ENCODE measurements around the gene KIF16B. TPM values are rescaled to one million over a fixed set of nuclear protein-coding genes. Genes with fewer than 3 reads are reported as not detected.

Gene KIF16B
- total RNA-seq, 6 experiments from 2014 or later: 0.31 to 3.4 (median 3.2) TPM

DNA sequence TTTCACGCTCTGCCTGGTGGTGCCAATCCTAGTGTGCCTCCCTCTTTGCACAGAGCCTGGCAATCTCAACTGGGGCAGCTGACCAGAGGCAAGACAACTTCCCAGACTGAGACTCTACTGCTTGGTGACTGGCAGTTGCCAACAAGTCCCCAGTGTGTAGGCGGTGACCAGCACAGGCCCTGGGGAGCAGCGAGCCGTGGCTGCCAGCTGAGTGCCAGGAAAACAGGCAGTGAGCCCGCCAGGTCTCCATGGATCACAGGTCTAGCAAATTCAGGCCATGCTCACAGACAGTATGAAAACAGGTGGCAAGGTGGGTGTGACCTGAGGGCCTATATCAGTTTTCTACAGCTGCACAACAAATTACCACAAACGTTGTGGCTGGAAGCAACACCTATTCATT, 289.9 kb downstream of the KIF16B start:
- no peak for DNase-seq
- Mint-ChIP-seq H3K4me3 (no peak overlapping the region), H3K36me3 (ENCODE audit: low read depth) (no peaks in the 10 kb centered on the region), H3K27ac (no peak overlapping the region), H3K27me3 (ENCODE audit: insufficient read depth) (no peaks in the 10 kb centered on the region), H3K9me3 (peaks cover 34% of the 10 kb centered on the region), H3K4me1 (ENCODE audit: low read depth) (no peaks in the 10 kb centered on the region)
- TF ChIP-seq, protein P1, sequence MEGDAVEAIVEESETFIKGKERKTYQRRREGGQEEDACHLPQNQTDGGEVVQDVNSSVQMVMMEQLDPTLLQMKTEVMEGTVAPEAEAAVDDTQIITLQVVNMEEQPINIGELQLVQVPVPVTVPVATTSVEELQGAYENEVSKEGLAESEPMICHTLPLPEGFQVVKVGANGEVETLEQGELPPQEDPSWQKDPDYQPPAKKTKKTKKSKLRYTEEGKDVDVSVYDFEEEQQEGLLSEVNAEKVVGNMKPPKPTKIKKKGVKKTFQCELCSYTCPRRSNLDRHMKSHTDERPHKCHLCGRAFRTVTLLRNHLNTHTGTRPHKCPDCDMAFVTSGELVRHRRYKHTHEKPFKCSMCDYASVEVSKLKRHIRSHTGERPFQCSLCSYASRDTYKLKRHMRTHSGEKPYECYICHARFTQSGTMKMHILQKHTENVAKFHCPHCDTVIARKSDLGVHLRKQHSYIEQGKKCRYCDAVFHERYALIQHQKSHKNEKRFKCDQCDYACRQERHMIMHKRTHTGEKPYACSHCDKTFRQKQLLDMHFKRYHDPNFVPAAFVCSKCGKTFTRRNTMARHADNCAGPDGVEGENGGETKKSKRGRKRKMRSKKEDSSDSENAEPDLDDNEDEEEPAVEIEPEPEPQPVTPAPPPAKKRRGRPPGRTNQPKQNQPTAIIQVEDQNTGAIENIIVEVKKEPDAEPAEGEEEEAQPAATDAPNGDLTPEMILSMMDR (IDR thresholded peaks at IDR 0.05): no peak

DNA sequence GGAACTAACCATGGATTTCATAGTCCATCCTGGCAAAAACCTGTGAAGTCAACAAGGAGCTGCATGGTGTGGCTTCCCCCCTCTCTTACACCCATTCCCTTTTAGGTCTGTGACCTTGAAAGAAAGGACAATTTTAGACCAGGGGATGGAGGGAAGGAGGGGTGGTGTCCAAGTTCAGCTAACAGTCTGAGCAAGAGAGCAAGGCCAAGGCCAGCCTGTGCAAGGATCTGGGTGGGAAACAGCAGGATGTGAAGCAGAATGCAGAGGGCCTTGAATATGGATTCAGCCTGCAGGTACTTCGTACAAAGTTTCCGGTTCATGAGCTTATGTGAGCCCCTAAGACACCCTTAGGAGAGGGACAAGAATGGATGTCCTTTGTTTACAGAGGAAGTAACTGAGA, 293.0 kb downstream of the KIF16B start:
- peaks cover 4% of the 10 kb centered on the region; the same call in 1 of the 2 replicates for H3K36me3 Mint-ChIP-seq (ENCODE audit: low read depth)
- H3K9me3 Mint-ChIP-seq: peaks cover 50% of the 10 kb centered on the region
- no peaks in the 10 kb centered on the region for H3K27me3 Mint-ChIP-seq (ENCODE audit: insufficient read depth)
- DNase-seq: no peak
- H3K4me1 Mint-ChIP-seq (ENCODE audit: low read depth): no peaks in the 10 kb centered on the region
- no peak overlapping the region for H3K27ac Mint-ChIP-seq
- TF ChIP-seq, protein P1 (IDR thresholded peaks at IDR 0.05): no peak
- H3K4me3 Mint-ChIP-seq: no peak overlapping the region

DNA sequence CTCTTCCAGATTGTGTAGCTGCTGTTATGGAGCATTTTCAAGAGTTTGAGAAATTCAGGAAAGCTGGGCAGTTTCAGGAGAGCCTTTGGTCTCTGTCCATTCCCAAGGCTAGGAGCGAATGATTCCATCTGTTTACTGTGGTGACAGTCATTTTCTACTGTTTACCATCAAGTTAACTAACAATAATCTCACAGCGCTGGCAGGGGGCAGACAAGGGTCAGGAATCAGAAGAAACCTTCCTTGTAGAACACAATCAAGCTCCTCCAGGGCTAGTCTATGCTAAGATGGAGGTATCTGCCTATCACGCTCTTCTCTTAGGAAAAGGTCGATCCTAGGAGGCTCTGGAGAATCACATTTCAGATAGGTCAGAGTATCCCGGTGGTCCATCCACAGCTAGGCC, 293.9 kb downstream of the KIF16B start:
- TF ChIP-seq, protein P1 (IDR thresholded peaks at IDR 0.05): no peak
- Mint-ChIP-seq H3K27me3 (ENCODE audit: insufficient read depth) (no peaks in the 10 kb centered on the region; the same call in 1 of the 2 replicates), H3K4me1 (ENCODE audit: low read depth) (no peaks in the 10 kb centered on the region), H3K36me3 (ENCODE audit: low read depth) (peaks cover 4% of the 10 kb centered on the region; the same call in 1 of the 2 replicates), H3K4me3 (no peak overlapping the region), H3K27ac (no peak overlapping the region), H3K9me3 (peaks cover 49% of the 10 kb centered on the region)
- no peak for DNase-seq

DNA sequence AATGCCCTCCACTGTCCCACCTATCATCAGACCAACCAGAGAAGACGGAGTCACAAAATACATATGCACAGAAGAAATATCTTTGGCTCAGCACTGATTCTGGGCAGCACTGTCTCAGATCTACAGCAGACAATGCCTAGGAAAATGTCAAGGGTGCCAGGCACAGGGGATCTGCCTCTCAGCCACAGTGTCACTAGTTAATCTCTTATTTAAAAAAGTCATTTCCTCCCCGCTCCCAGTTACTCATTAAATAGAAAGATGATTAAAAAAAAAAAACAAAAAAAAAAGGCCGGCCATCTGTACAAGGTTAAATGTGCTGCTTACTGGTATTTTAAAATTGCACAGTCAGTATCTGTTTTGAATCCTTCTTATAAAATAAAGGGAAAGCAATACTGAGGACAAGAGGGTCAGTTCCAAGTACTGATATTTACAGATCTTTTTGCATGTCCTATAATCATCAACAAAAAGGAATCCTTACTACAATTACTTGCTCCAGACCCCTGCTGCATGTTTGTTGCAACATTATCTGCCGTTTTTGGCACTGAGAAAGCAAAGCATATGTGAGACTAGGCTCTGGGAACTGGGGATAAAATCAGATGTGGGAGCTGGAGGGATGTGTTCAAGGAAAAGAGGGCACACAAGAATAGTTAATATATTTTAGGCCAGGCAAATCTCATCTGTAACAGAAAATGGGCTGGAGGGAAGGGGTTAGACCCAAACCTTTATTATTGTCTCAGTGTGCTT, 299.3 kb downstream of the KIF16B start:
- no peak for DNase-seq
- Mint-ChIP-seq H3K4me3 (no peak overlapping the region), H3K27ac (no peak overlapping the region), H3K9me3 (peaks cover 65% of the 10 kb centered on the region), H3K36me3 (ENCODE audit: low read depth) (peaks cover 4% of the 10 kb centered on the region; the same call in 1 of the 2 replicates), H3K27me3 (ENCODE audit: insufficient read depth) (peaks cover 3% of the 10 kb centered on the region), H3K4me1 (ENCODE audit: low read depth) (no peaks in the 10 kb centered on the region)
- TF ChIP-seq, protein P1 (IDR thresholded peaks at IDR 0.05): no peak

DNA sequence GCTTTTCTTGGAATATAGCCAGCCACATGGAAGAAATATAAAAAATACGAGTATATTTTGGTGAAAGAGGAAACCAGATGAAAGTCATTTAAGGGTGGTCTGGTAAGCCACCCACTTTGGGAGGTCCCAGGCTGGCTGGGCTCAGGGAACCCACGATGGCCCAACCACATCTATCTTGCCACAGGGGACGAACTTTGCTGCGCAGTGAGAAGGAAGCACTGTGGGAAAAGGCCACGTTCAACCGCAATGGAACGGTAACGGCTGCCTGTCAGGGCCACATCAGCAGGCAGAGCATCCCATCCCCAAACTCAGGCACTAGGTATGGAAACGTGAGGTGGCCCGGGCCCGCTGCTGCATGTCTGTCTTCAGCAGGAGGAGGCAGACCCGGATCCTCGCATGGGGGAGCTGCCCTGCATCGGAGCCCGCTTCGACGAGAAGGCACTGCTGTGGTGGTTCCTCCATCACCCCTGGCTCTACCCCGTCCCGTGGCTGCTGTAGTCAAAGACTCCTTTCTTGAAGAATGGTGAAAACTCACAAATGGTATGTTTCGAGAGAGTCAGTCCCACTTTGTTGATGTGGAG, 300.4 kb downstream of the KIF16B start:
- no peak for DNase-seq
- Mint-ChIP-seq H3K27me3 (ENCODE audit: insufficient read depth) (peaks cover 3% of the 10 kb centered on the region), H3K4me3 (no peak overlapping the region), H3K36me3 (ENCODE audit: low read depth) (peaks cover 4% of the 10 kb centered on the region; the same call in 1 of the 2 replicates), H3K9me3 (peaks cover 61% of the 10 kb centered on the region), H3K4me1 (ENCODE audit: low read depth) (no peaks in the 10 kb centered on the region), H3K27ac (no peak overlapping the region)
- TF ChIP-seq, protein P1 (IDR thresholded peaks at IDR 0.05): no peak
